GM12878 (cell line): ENCODE data around the gene MID1. TPM values are rescaled to one million over a fixed set of nuclear protein-coding genes. Genes with fewer than 3 reads are reported as not detected.

ENCODE experiments used
- ATAC-seq: fragments of 200-7000 bp; cut with Tn5 transposase; 3 replicates; pipeline ENCODE4 v1.9.1; 2020; ENCODE audit warnings: mild to moderate bottlenecking, moderate library complexity
- BruUV-seq: library from RNA; stranded (reverse); fragments of 400-500 nt; replicated peaks from 2 replicates; lab custom pipeline; 2021; lab: Mats Ljungman, UMichigan
- CTCF ChIA-PET: fragments of 300-600 bp; sonication (Branson Sonifier 250); formaldehyde crosslinking; extraction: SDS; loops from one replicate; lab custom pipeline; 2021; ENCODE audit warnings: inconsistent platforms; lab: Yijun Ruan, JAX
- POLR2A ChIA-PET: fragments of 350-600 bp; formaldehyde crosslinking; extraction: SDS; loops from one replicate; lab custom pipeline; 2021; ENCODE audit warnings: inconsistent platforms; lab: Charles Lee
- RAD21 ChIA-PET: fragments of 300-600 bp; sonication (Branson Sonifier 250); formaldehyde crosslinking; loops from one replicate; lab custom pipeline; 2023; ENCODE audit warnings: antibody characterized with exemption; ENCODE audit not compliant: unreplicated experiment; lab: Charles Lee
- SMC1A ChIA-PET: fragments of 300-600 bp; sonication (Branson Sonifier 250); formaldehyde crosslinking; loops from one replicate; lab custom pipeline; 2023; ENCODE audit not compliant: unreplicated experiment, uncharacterized antibody; lab: Charles Lee
- DNase-seq: peaks from one replicate; pipeline ENCODE4 v3.0.0-alpha.2; 2011; ENCODE audit warnings: low read depth, low spot score
- FAIRE-seq: peaks from 3 replicates; lab custom pipeline; 2011; peaks lifted over from hg19 to GRCh38; lab: Jason Lieb, UNC
- H2AFZ ChIP-seq: 2 replicates; pipeline ENCODE4 v1.6.0; 2011; ENCODE audit warnings: low read depth, low read length, control low read depth; ENCODE audit not compliant: control insufficient read depth
- H3K27ac ChIP-seq: 2 replicates; pipeline ENCODE4 v1.5.1; 2011; ENCODE audit warnings: control low read depth; ENCODE audit not compliant: control insufficient read depth, insufficient read depth
- H3K27me3 ChIP-seq, 2 experiments: replicated peaks in 1 of 2; 2 replicates each; pipeline versions ENCODE4 v1.6.0 to v1.6.1; 2011; ENCODE audit warnings: low read length in 1 of 2; ENCODE audit not compliant: control insufficient read depth in 2 of 2, insufficient read depth in 2 of 2
- H3K36me3 ChIP-seq, 2 experiments: 2 replicates each; pipeline ENCODE4 v1.5.1; 2011; ENCODE audit warnings: low read length in 1 of 2; ENCODE audit not compliant: control insufficient read depth in 2 of 2, insufficient read depth in 2 of 2
- H3K4me1 ChIP-seq: 2 replicates; pipeline ENCODE4 v1.6.1; 2011; ENCODE audit warnings: mild to moderate bottlenecking, low read length, moderate library complexity, mixed read lengths; ENCODE audit not compliant: control insufficient read depth, insufficient read depth
- H3K4me2 ChIP-seq: 2 replicates; pipeline ENCODE4 v1.6.0; 2011; ENCODE audit warnings: control low read depth; ENCODE audit not compliant: control insufficient read depth, insufficient read depth
- H3K4me3 ChIP-seq: fragments of 200-600 bp; sonication (generic); 2 replicates; pipeline ENCODE4 v1.5.1; 2016
- H3K79me2 ChIP-seq: 2 replicates; pipeline ENCODE4 v1.6.0; 2011; ENCODE audit warnings: low read length; ENCODE audit not compliant: control insufficient read depth, insufficient read depth
- H3K9ac ChIP-seq: 2 replicates; pipeline ENCODE4 v1.8.0; 2011; ENCODE audit warnings: low read length, control low read depth, mixed read lengths; ENCODE audit not compliant: control insufficient read depth, insufficient read depth
- H3K9me3 ChIP-seq: replicated peaks from 3 replicates; pipeline ENCODE4 v1.5.1; 2011; ENCODE audit warnings: mild to moderate bottlenecking, low read length; ENCODE audit not compliant: control insufficient read depth, insufficient read depth
- H4K20me1 ChIP-seq: 2 replicates; pipeline ENCODE4 v1.6.0; 2011; ENCODE audit not compliant: control insufficient read depth, insufficient read depth
- CTCF ChIP-seq, 3 experiments: IDR thresholded peaks in 2 of 3; conservative IDR thresholded peaks in 1 of 3; 2 replicates each; pipeline ENCODE4 v1.5.1; 2011; ENCODE audit warnings: low read depth in 3 of 3, low read length in 3 of 3, mild to moderate bottlenecking in 3 of 3, control low read depth in 2 of 3, moderate library complexity in 2 of 3, inconsistent platforms in 1 of 3, mixed read lengths in 1 of 3; ENCODE audit not compliant: control insufficient read depth in 2 of 3, insufficient read depth in 1 of 3; ENCODE audit errors: extremely low read depth in 1 of 3
- HSF1 ChIP-seq: fragments of 150-350 bp; IDR thresholded peaks from 2 replicates; pipeline ENCODE4 v1.6.1; 2014; ENCODE audit warnings: mild to moderate bottlenecking, low read depth, low read length
- IKZF2 ChIP-seq, 2 experiments: fragments of 450-650 bp; IDR thresholded peaks; 2 replicates each; pipeline ENCODE4 v1.6.1; 2017; ENCODE audit warnings: mild to moderate bottlenecking in 2 of 2, moderate library complexity in 2 of 2
- JUND ChIP-seq: IDR thresholded peaks from 2 replicates; pipeline ENCODE4 v1.6.1; 2012; ENCODE audit warnings: low read depth, mild to moderate bottlenecking, low read length, improper control_type of control experiment, moderate library complexity
- RAD21 ChIP-seq: IDR thresholded peaks from 2 replicates; pipeline ENCODE4 v1.6.1; 2011; ENCODE audit warnings: mild to moderate bottlenecking, low read depth, low read length, moderate library complexity; ENCODE audit not compliant: insufficient read depth
- RB1 ChIP-seq: fragments of 450-650 bp; formaldehyde crosslinking; IDR thresholded peaks from 2 replicates; pipeline ENCODE4 v1.6.1; 2017; ENCODE audit warnings: mild to moderate bottlenecking, borderline replicate concordance
- RBBP5 ChIP-seq: fragments of 200-600 bp; sonication (generic); conservative IDR thresholded peaks from 2 replicates; pipeline ENCODE4 v1.6.1; 2016
- SIN3A ChIP-seq: IDR thresholded peaks from 2 replicates; pipeline ENCODE4 v1.6.1; 2012; ENCODE audit warnings: low read depth, low read length, improper control_type of control experiment
- SMC3 ChIP-seq: IDR thresholded peaks from 2 replicates; pipeline ENCODE4 v1.6.1; 2011; ENCODE audit warnings: low read length, improper control_type of control experiment, borderline replicate concordance
- WGBS: methylation state at CpG from one replicate; pipeline ENCODE4 v1.1.6; 2016; ENCODE audit warnings: low lambda C conversion rate; ENCODE audit not compliant: insufficient replicate concordance, insufficient coverage; ENCODE audit errors: missing lambda C conversion rate; 5-methylcytosine and 5-hydroxymethylcytosine counted together
- in situ Hi-C: fragments of 300-500 bp; cut with MboI; formaldehyde crosslinking; loops from 9 replicates; pipeline ENCODE4 v1.14.3; 2018; ENCODE audit warnings: mixed read lengths
- intact Hi-C: fragments of 100-400 bp; cut with micrococcal nuclease; formaldehyde crosslinking; loops from one replicate; pipeline ENCODE4 v1.14.2; 2022; ENCODE audit not compliant: unreplicated experiment
- polyA plus RNA-seq, 11 experiments: library from polyadenylated mRNA; depleted of rRNA in 4 of 11; unstranded in 6 of 11; stranded (reverse) in 5 of 11; fragments of >200 nt; fragmentation: Nextera tagmentation in 4 of 11; fragmentation: Illumina TruSeq in 1 of 11; extraction: Ambion mirVana in 4 of 11; extraction: Trizol in 1 of 11; gene quantifications; 1 replicate in 1 of 11; 2 replicates in 10 of 11; pipeline versions ENCODE4 v1.2.1 to v1.2.3, GENCODE V29; 2011 to 2016; ENCODE audit warnings: inconsistent platforms in 2 of 11, missing spikeins in 2 of 11, low read depth in 1 of 11
- total RNA-seq, 4 experiments: library from RNA; depleted of rRNA in 3 of 4; stranded (reverse); fragments of >200 nt in 3 of 4; fragmentation: Illumina TruSeq in 1 of 4; extraction: Trizol in 1 of 4; gene quantifications; 2 replicates each; pipeline versions ENCODE4 v1.2.1 to v1.2.3, GENCODE V29; 2013 to 2021

The MID1 gene
- total and polyA plus RNA-seq, 10 of the 15 experiments (the other 5 are each of a cell fraction or from before 2014, with no cell fraction given), result 0.04 to 0.51 (median 0.14) TPM; not detected in 1

- DNase-seq (no peak), FAIRE-seq (no peak), ATAC-seq (no peak)
- SMC1A ChIA-PET, result no interaction called here
- RAD21 ChIA-PET, result interaction anchor here (1.2 kb wide), 1 partner anchor 446 kb away, joined by 4 read pairs; no protein-coding TSS in a partner anchor
- no peaks in the 10 kb centered on the region for H3K79me2 ChIP-seq
- CTCF ChIA-PET, result interaction anchor here (1.3 kb wide), 1 partner anchor 446 kb away, joined by 7 read pairs; no protein-coding TSS in a partner anchor
- intact Hi-C loops, result no loop called here
- no peaks in the 10 kb centered on the region for H3K9me3 ChIP-seq
- H3K27ac ChIP-seq, result no peak overlapping the region
- TF ChIP-seq CTCF (IDR thresholded peaks at IDR 0.05 in 2 of 3, conservative IDR thresholded peaks at IDR 0.05 in 1 of 3; ENCODE audit: control insufficient read depth in 2 of 3, extremely low read depth in 1 of 3, insufficient read depth in 1 of 3, low read depth in 3 of 3, low read length in 3 of 3) (no peak), RB1 (no peak), SMC3 (no peak), JUND (no peak), RBBP5 (no peak)
- POLR2A ChIA-PET, result no interaction called here
- H3K4me3 ChIP-seq, result no peak overlapping the region
- no peak overlapping the region for H3K4me2 ChIP-seq
- 20% methylated on average over 1 of the region's 1 CpG for WGBS
- in situ Hi-C loops, result no loop called here
- H3K4me1 ChIP-seq, result no peaks in the 10 kb centered on the region
- no peak overlapping the region for H2AFZ ChIP-seq
- no peaks in the 10 kb centered on the region for H3K36me3 ChIP-seq
- H3K9ac ChIP-seq, result no peak overlapping the region
- BruUV-seq, result no TSS peak
- no peaks in the 10 kb centered on the region for H4K20me1 ChIP-seq
- H3K27me3 ChIP-seq, result no peaks in the 10 kb centered on the region
Measured at GRCh38 chrX:10636851-10637250, 16.5 kb upstream of the MID1 start.

GRCh38 chrX:10636337-10636736 lies 16.0 kb upstream of the MID1 start:
- no peaks in the 10 kb centered on the region for H3K9me3 ChIP-seq
- H3K27me3 ChIP-seq, result no peaks in the 10 kb centered on the region
- H3K4me3 ChIP-seq, result no peak overlapping the region
- SMC1A ChIA-PET, result no interaction called here
- no peaks in the 10 kb centered on the region for H3K36me3 ChIP-seq
- RAD21 ChIA-PET, result interaction anchor here (0.6 to 1.2 kb wide), 2 partner anchors 38 to 446 kb away, joined by 3 to 4 read pairs; no protein-coding TSS in a partner anchor
- H3K27ac ChIP-seq, result no peak overlapping the region
- WGBS, result 2% methylated on average over 3 of the region's 3 CpGs
- no peak overlapping the region for H2AFZ ChIP-seq
- H3K4me1 ChIP-seq, result no peaks in the 10 kb centered on the region
- ATAC-seq, result no peak
- H3K9ac ChIP-seq, result no peak overlapping the region
- no peaks in the 10 kb centered on the region for H3K79me2 ChIP-seq
- no peaks in the 10 kb centered on the region for H4K20me1 ChIP-seq
- no peak overlapping the region for H3K4me2 ChIP-seq
- in situ Hi-C loops (no loop called here), intact Hi-C loops (no loop called here)
- CTCF ChIA-PET, result interaction anchor here (1.3 kb wide), 1 partner anchor 446 kb away, joined by 7 read pairs; no protein-coding TSS in a partner anchor
- no peak for DNase-seq
- POLR2A ChIA-PET, result no interaction called here
- BruUV-seq, result no TSS peak
- no peak for FAIRE-seq
- TF ChIP-seq RAD21, result peak; percentile 41
- TF ChIP-seq IKZF2 (IDR thresholded peaks at IDR 0.05), result no peak
- no peak for TF ChIP-seq SIN3A
- TF ChIP-seq CTCF (IDR thresholded peaks at IDR 0.05 in 2 of 3, conservative IDR thresholded peaks at IDR 0.05 in 1 of 3; ENCODE audit: control insufficient read depth in 2 of 3, extremely low read depth in 1 of 3, insufficient read depth in 1 of 3, low read depth in 3 of 3, low read length in 3 of 3), result peak; percentile 10 to 27 (median 13); a peak in 2 of 6 replicates
- no peak for TF ChIP-seq HSF1
